Coronary artery (tissue), 2 donors: Measurements from ENCODE around the gene TNFSF10.
"Not testable (repeated sequence)": the region's sequence is repeated elsewhere in the genome, so short reads cannot be mapped to it uniquely, and the experiment has no call there.

Source experiments
- DNase-seq: peaks from one replicate; pipeline ENCODE4 v3.0.0-alpha.2; 2017; ENCODE audit warnings: low spot score
- H3K27ac ChIP-seq, 2 donors: fragments of 200-600 bp; sonication (generic); one replicate each; pipeline ENCODE4 v1.5.1; 2016 to 2019
- H3K4me3 ChIP-seq: fragments of 200-600 bp; sonication (generic); 2 replicates; pipeline ENCODE4 v1.5.1; 2016; ENCODE audit warnings: mild to moderate bottlenecking, moderate library complexity
- CTCF ChIP-seq: fragments of 200-600 bp; sonication (generic); IDR thresholded peaks from one replicate; pipeline ENCODE4 v1.5.1; 2019; ENCODE audit warnings: antibody characterized with exemption

Gene TNFSF10

GRCh38 chr3:172511783-172512762, 11.2 kb downstream of the TNFSF10 start:
- no peak for DNase-seq
- TF ChIP-seq CTCF = no peak
- peak overlapping the region in 1 of 2 donors; percentile 5 for H3K27ac ChIP-seq
- no peak overlapping the region for H3K4me3 ChIP-seq

GRCh38 chr3:172506094-172506493, 17.1 kb downstream of the TNFSF10 start:
- no peak for DNase-seq
- no peak overlapping the region for H3K4me3 ChIP-seq
- TF ChIP-seq CTCF = no peak
- H3K27ac ChIP-seq = no peak overlapping the region

DNA sequence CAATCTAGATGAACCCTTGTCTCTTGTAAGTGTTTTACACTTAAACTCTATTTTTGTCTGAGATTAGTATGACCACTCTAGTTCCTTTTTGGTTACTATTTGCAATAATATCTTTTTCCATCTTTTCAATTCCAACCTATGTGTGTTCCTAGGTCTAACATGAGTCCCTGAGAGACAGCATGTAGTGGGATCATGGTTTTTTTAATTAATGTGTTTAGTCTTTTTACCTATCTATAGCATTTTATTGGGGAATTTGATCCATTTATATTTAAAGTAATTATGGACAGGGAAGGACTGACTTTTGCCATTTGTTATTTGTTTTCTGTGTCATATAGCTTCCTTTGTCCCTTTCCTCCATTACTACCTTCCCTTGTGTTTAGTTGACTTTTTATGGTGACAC, 21.7 kb downstream of the TNFSF10 start:
- Histone ChIP-seq H3K27ac (no peak overlapping the region), H3K4me3 (no peak overlapping the region)
- no peak for DNase-seq
- TF ChIP-seq CTCF = no peak

- H3K27ac ChIP-seq, H3K4me3 ChIP-seq, DNase-seq: not testable (repeated sequence)
- peak; percentile 57 for TF ChIP-seq CTCF
Measured at GRCh38 chr3:172490198-172490669, 33.0 kb downstream of the TNFSF10 start.

DNA sequence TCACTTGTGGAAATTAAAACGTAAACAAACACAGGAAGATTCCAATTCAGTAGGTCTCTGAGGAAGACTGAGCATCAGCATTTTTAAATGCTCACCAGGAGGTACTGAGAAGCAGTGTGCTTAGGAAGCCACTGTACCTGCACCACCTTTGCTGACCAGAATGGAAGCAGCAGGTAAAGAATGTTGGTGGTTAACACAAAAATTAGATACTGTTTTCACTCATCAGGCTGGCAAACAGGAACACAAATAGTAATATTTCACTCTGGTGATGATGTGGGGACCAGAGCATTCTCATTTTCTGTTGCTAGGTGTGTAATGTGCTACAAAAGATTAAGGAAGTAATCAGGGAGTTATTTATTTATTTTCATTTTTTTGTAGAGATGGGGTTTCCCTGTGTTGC, 45.1 kb downstream of the TNFSF10 start:
- DNase-seq = no peak
- TF ChIP-seq CTCF = no peak
- Histone ChIP-seq H3K27ac (no peak overlapping the region), H3K4me3 (no peak overlapping the region)

DNA sequence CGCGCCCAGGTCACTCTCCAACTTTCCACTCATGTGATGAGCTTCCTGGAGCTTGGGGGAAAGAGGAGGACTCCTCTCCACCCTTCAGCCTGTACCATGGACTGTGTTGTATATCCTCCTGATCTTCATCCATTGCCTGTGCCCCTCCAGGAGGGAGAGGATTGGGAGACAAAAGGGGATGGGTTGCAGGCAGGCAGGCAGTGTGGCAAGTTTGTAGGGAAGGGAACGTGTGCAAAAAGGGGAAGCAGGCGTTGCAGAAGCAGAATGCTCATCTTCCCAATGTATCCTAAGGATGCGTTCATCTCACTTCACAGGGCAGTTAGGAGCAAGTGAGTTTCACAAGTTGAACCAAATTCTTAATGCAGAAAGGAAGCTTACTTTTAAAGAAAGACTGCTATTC, 46.9 kb downstream of the TNFSF10 start:
- DNase-seq = no peak
- Histone ChIP-seq H3K27ac (no peak overlapping the region), H3K4me3 (no peak overlapping the region)
- no peak for TF ChIP-seq CTCF

DNA sequence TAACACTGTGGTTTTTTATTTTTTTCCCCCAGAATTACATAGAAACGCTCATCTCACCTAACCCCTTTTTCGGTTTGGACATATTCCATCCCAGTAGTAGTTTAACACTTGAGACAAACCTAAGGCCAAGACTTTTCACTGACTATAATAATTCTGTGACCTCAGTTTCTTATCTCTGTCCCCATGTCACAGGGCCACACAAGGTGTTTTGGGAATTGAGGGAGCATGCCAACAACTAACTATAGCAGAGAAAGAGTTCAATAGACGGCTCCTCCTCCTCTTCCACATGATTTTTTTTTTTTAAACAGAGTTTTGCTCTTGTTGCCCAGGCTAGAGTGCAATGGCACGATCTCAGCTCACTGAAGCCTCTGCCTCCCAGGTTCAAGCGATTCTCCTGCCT, 47.5 kb downstream of the TNFSF10 start:
- Histone ChIP-seq H3K4me3 (no peak overlapping the region), H3K27ac (no peak overlapping the region)
- TF ChIP-seq CTCF = no peak
- DNase-seq = no peak
